Cerebellar nuclear complex (tissue), 1 donor: Measurements from ENCODE around the gene SLIT3.

Experiments
- DNase-seq, 2 experiments: peaks; one replicate each; lab custom pipeline; 2025; lab: John Stamatoyannopoulos, UW

Gene SLIT3

DNA sequence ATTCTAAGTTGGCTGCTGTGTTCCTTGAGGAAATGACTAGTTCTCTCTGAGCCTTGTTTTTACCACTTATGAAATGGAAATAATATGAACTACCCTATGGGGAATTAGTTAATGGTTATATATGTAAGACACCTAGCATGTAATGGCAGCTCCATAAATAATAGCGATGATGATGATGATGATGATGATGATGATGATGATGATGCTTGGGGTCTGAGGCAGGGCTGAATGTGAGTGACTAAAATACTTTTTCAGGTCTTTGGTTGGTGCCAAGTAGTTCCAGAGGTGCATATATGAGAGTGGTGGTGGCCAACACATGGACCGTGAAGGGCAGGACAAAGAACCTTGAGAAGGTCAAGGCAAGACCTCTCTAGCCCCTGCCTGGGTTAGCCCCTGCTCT, 598.4 kb downstream of the SLIT3 start:
- DNase-seq: no peak

DNA sequence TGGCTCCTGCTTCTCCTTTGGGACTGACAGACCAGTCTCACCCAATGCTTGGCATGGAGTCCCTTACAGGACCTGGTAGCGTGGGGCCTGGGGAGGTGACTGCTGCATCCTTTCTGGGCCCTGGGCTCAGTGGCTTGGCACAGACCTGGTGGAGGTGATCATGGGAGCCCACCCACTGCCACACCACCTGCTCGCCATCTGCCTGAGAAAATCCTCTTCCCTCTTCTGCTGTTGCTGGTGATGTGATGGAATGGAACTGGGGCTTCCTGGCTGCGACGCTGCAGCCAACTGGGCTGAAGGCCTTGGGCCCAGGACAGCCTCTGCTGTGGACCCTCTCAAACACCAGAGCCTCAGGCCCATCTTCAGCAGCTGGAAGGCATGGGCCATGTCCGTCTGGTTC, 599.3 kb downstream of the SLIT3 start:
- DNase-seq: peak; percentile 55 to 93

DNA sequence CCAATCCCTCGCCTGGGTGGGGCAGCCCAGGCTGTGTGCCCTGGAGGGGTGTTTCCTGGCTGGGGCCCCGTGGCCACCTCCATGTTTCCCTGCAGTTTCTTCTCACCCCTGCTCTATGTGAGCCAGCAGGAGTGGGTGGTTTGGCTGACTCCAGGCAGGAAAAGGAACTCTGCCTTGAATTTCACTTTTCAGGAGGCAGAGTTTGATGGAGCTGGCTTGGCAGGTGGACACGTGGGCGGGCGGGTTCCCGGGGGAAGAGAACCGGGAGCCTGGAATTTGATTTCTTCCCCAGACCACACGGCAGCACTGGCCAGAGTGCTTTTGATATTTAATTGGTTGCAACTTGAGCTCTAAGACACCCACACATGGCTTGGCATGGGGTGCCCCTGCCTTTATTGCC, 601.9 kb downstream of the SLIT3 start:
- DNase-seq: no peak

DNA sequence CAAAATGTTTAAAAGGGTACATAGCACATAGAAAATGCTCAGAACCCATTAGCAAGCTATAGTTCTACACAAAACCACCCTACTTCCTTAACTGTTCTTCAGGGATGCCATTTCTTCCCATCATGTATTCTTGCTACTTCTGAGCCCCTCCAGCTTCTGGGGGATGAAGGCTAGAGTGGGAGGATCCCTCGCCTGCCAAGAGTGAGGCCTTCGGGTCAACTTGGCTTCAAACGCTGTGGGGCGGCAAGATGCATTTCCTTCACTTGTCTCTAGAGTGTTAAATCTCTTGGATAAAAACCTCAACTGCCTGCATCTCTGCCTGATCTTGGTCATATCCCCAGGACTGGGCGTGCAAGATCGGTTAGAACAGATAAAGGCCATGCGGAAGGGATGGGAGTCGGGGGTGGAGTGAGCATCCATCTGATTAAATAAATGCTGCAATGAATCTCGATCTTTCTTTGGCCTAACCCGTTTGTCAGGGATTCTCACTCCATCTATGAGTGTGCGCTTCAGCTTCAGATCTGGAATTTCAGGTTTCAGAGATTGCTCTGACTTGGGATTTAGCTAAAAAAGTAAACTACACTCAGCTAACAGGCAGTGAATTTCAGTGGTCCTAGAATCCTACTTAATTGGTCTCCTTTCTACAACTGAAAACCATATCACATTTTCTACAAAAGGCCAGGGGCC, 603.8 kb downstream of the SLIT3 start:
- DNase-seq: no peak

- DNase-seq: no peak
Measured at GRCh38 chr5:168696611-168697010, 604.3 kb downstream of the SLIT3 start.

- no peak for DNase-seq
Measured at GRCh38 chr5:168695301-168695835, 605.6 kb downstream of the SLIT3 start.

DNA sequence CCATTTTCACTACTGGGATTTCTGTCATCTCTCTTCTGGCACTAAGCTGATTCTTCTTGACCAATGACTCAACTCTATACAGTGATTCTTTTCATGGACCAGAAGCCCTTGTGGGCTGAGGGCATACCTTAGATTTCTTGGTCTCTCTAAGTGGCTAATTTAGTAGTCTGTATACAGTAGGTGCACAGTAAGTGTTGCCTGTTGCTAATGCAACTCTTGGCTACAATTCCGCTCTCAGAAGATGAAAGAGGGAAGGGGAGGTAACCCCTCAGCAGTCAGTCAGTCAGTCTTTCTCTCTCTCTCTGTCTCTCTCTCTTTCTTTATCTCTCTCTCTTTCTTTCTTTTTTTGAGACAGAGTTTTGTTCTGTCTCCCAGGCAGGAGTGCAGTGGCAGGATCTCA, 606.6 kb downstream of the SLIT3 start:
- DNase-seq: no peak

GRCh38 chr5:168693883-168694282, 607.1 kb downstream of the SLIT3 start:
- no peak for DNase-seq

DNA sequence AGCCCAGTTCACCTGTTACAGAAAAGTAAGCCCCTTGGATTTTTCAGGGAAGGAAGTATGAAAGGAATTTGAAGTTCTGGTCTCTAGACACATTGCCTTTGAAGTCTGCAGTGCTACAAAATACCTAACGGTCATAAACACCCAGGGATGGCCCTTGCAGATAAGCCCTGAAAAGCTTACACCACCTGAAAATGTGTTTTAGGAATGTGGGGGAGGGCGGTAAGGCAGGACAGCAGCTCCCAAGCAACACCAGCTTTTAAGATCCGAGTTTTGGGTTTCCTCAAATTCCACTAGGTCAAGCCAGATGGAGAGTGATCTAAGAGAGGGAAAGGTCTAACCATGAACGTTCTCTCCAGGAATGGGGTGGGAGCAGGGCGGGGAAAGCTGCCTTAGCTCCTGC, 607.6 kb downstream of the SLIT3 start:
- DNase-seq: no peak

- DNase-seq: no peak
Measured at GRCh38 chr5:168691891-168692290, 609.0 kb downstream of the SLIT3 start.

DNA sequence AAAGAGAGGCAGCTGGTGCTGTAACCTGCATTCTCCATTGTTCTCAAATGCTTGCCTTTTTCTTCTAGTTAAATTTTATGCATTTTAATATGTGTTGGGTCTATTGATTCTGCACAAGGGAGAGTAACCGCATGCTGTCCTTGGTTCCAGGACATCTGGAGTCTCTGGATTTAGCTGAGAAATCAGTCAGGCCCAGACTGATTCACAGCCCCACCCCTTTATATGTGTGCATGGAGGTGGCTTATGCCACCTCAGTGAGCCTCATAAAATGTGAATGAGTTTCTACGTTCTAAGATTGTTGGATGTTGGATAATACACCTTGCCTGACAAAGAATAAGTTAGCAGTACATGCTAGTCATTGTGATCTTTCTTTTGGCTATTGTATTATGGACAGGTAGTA, 611.7 kb downstream of the SLIT3 start:
- DNase-seq: no peak

DNA sequence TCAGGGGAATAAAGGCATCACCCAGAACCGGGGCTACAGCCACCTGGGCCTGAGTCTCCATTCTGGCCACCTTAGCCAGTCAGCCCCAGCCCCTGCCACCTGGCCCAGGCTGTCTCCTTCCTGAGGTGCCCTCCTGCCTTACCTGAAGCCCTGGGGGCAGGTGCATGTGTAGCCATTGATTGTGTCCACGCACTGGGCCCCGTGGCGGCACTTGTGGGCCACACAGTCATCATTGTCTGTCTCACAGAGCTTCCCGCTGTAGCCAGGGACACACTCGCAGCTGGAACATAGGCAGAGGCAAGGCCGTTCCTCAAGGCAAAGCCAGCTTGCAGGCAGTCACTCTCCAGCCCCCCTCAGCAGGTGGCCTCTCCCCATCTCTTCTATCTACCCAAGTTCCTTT, 614.1 kb downstream of the SLIT3 start:
- no peak for DNase-seq

DNA sequence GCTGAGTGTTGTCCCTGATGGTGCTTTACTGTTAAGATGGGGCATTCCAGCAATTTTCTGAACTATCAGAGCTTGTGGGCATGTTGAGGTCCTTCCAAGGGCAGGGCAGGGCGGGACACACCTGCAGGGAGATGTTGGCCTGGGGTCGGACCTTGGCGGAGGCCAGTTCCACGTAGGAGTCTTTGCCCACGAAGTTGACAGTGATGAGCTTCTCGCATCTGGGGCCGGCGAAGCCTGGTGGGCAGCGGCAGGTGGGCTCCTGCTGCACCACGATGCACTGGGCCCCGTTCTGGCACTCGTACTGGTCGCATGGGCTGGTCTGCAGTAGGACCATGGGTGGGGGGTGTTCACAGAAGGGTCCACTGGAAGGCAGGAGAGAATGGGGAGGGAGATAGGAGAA, 615.4 kb downstream of the SLIT3 start:
- no peak for DNase-seq

DNA sequence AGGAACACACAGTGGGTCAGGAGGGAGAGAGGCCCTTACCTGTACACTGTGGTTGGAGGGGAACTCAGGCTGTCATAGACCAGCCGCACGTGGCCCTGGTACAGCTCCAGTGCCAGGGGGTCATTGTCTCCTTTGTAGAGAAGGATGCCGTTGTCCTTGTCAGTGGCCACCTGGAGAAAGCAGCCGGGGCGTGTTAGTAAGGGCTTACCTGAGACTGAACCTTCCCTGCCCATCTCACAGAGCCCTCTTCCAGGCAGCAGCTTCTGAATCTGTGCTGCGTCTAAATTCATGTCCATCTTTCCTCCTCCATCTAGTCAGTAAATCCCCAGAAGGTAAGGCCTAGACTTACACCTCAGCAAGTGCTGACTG, 617.0 kb downstream of the SLIT3 start:
- no peak for DNase-seq

- no peak for DNase-seq
Measured at GRCh38 chr5:168683247-168683926, 617.6 kb downstream of the SLIT3 start.

DNA sequence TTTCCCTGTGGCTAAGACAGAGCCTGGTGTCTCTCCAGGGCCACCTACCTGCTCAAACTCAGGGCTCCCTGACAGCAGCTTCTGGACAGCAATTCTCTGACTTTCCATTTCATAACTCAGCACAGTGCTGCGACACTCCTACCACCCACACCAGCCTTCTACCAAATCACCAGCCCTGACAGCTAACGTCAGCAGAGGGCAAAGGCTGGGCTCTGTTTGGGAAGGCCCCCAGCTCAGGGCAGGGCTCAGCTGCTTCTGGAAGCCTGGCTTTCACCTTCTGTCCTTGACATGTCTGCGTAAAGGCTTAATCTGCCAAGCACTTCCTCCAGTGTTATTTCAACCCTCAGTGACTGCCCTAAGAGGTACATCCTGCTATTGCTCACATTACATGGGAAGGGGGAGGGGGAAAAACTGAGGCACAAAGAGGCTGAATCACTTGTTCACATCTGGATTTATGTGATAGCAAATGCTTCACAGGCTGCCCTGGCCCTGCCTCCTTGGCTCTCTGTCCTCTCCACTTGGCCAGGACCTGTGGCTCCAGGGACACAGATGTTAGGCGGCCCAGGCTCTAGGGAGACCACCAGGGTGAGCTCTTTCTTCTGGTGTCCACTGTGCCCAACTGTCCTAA, 619.3 kb downstream of the SLIT3 start:
- no peak for DNase-seq

GRCh38 chr5:168680395-168680794, 620.5 kb downstream of the SLIT3 start:
- DNase-seq: peak in 1 of 2 experiments; percentile 58

DNA sequence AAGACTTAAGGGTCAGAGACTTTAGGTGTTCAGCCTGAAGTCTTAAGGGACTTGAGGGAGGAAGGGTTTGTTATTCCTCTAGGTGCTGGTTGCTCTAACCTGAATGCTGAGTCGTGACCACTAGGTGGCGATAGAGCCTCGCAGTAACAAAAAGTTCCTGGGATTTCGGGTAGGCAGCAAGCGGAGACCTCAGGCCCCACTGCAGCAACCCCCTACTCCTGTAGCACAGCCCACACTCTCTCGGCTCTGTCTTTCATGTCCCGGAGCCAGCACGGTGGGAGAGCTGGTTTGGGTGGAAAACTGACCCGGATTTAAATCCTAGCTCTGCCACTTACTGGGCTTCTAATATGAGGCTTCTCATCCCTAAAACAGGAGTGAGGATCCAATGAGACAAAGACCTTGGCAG, 621.4 kb downstream of the SLIT3 start:
- peak in 1 of 2 experiments; percentile 66 for DNase-seq

DNA sequence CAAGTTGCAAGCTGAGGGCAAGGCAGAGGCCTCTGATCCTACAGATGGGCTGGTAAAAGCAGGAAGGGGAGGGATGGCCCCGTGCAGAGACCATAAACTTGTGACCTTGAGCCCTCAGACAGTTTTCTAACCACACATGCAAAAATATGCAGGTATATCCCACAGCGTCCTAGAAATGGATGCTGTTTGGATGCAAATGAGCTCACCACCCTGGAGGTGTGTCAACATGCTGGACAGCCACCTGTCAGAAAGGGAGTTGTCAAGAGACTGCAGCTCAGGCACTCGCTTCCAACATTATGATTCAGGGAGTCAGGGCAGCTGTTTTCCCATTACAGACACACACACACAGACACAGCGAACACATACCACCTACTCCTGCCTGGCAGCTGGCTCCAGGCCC, 624.4 kb downstream of the SLIT3 start:
- DNase-seq: no peak

- DNase-seq: no peak
Measured at GRCh38 chr5:168675883-168676408, 625.0 kb downstream of the SLIT3 start.

GRCh38 chr5:168674893-168675482, 626.0 kb downstream of the SLIT3 start:
- no peak for DNase-seq

- no peak for DNase-seq
Measured at GRCh38 chr5:168672888-168673287, 628.1 kb downstream of the SLIT3 start.

- no peak for DNase-seq
Measured at GRCh38 chr5:168672016-168672415, 628.9 kb downstream of the SLIT3 start.
